CD4-positive, alpha-beta T cell (primary cell): ENCODE data around the gene IL22RA1. TPM values are rescaled to one million over a fixed set of nuclear protein-coding genes. Genes with fewer than 3 reads are reported as not detected.

Source experiments
- ATAC-seq: fragments of 200-7000 bp; cut with Tn5 transposase; one replicate; pipeline ENCODE4 v1.10.0; 2022; ENCODE audit warnings: mild to moderate bottlenecking; ENCODE audit not compliant: poor library complexity
- CTCF ChIA-PET: fragments of 350-600 bp; sonication (Branson Sonifier 250); formaldehyde crosslinking; loops from one replicate; lab custom pipeline; 2021; ENCODE audit warnings: antibody characterized with exemption, inconsistent platforms; lab: Charles Lee
- POLR2A ChIA-PET: fragments of 350-600 bp; sonication (Branson Sonifier 250); formaldehyde crosslinking; loops from one replicate; lab custom pipeline; 2021; ENCODE audit warnings: antibody characterized with exemption, inconsistent platforms; lab: Charles Lee
- DNase-seq, 14 experiments: peaks; one replicate each; pipeline ENCODE4 v3.0.0-alpha.2; 2013 to 2020; ENCODE audit warnings: mixed read lengths in 2 of 14
- H3K27ac ChIP-seq, 2 donors: one replicate each; pipeline versions ENCODE4 v1.5.1 to v1.7.0; 2013; ENCODE audit warnings: low read length in 2 of 2, low read depth in 1 of 2, mild to moderate bottlenecking in 1 of 2
- H3K27me3 ChIP-seq, 2 experiments: 1 replicate in 1 of 2; 2 replicates in 1 of 2; pipeline versions ENCODE4 v1.6.1 to v1.7.0; 2013; ENCODE audit warnings: low read length in 2 of 2, control low read depth in 1 of 2, mild to moderate bottlenecking in 1 of 2, moderate library complexity in 1 of 2; ENCODE audit not compliant: insufficient read depth in 2 of 2, control insufficient read depth in 1 of 2
- H3K36me3 ChIP-seq: one replicate; pipeline ENCODE4 v1.6.1; 2013; ENCODE audit warnings: low read length, control low read depth; ENCODE audit not compliant: insufficient read depth
- H3K4me1 ChIP-seq: one replicate; pipeline ENCODE4 v1.6.1; 2013; ENCODE audit warnings: low read length, control low read depth; ENCODE audit not compliant: insufficient read depth
- H3K4me3 ChIP-seq: one replicate; pipeline ENCODE4 v1.5.1; 2013; ENCODE audit warnings: mild to moderate bottlenecking, low read length, moderate library complexity
- H3K9me3 ChIP-seq, 2 experiments: 1 replicate in 1 of 2; 2 replicates in 1 of 2; pipeline versions ENCODE4 v1.6.1 to v1.7.0; 2013; ENCODE audit warnings: low read length in 2 of 2, mild to moderate bottlenecking in 2 of 2, control low read depth in 1 of 2, moderate library complexity in 1 of 2; ENCODE audit not compliant: control insufficient read depth in 1 of 2, insufficient read depth in 1 of 2
- H3K27ac Mint-ChIP-seq: one replicate; pipeline ENCODE4 v1.8.0; 2020; ENCODE audit warnings: mixed read lengths
- H3K27me3 Mint-ChIP-seq: one replicate; pipeline ENCODE4 v1.8.0; 2021; ENCODE audit warnings: mixed read lengths
- H3K36me3 Mint-ChIP-seq: one replicate; pipeline ENCODE4 v1.8.0; 2021; ENCODE audit warnings: low read depth, mixed read lengths
- H3K4me1 Mint-ChIP-seq: one replicate; pipeline ENCODE4 v1.8.0; 2021; ENCODE audit warnings: low read depth, mixed read lengths
- H3K4me3 Mint-ChIP-seq: one replicate; pipeline ENCODE4 v1.8.0; 2020; ENCODE audit warnings: mild to moderate bottlenecking, mixed read lengths
- H3K9me3 Mint-ChIP-seq: one replicate; pipeline ENCODE4 v1.8.0; 2020; ENCODE audit warnings: mixed read lengths
- CTCF ChIP-seq: fragments of 200-600 bp; IDR thresholded peaks from one replicate; pipeline ENCODE4 v1.8.0; 2022; ENCODE audit warnings: antibody characterized with exemption, mild to moderate bottlenecking
- intact Hi-C, 2 experiments: fragments of 100-400 bp; cut with DNase I in 1 of 2; cut with micrococcal nuclease in 1 of 2; formaldehyde crosslinking; loops; one replicate each; pipeline versions ENCODE4 v1.15.1 to v1.9.0; 2023 to 2025; cut with DNase I, micrococcal nuclease
- total RNA-seq, 174 experiments: library from RNA in 2 of 174; stranded (reverse) in 2 of 174; gene quantifications; one replicate each; pipeline ENCODE4 v1.2.3 and lab custom pipeline; 2021 to 2026

Gene IL22RA1
- total RNA-seq, 2 experiments from 2014 or later = not detected

- CTCF ChIA-PET = no interaction called here
- H3K4me3 Mint-ChIP-seq = no peak overlapping the region
- no peak for TF ChIP-seq CTCF
- Histone ChIP-seq H3K27ac (no peak overlapping the region), H3K27me3 (peaks cover 11 to 19% of the 10 kb centered on the region in 2 experiments), H3K4me1 (peaks cover 12% of the 10 kb centered on the region), H3K4me3 (no peak overlapping the region), H3K36me3 (no peaks in the 10 kb centered on the region), H3K9me3 (no peaks in the 10 kb centered on the region)
- H3K27me3 Mint-ChIP-seq = peaks cover 46% of the 10 kb centered on the region
- DNase-seq (no peak), ATAC-seq (no peak)
- H3K4me1 Mint-ChIP-seq = peaks cover 11% of the 10 kb centered on the region
- H3K36me3 Mint-ChIP-seq = no peaks in the 10 kb centered on the region
- POLR2A ChIA-PET = no interaction called here
- no peak overlapping the region for H3K27ac Mint-ChIP-seq
- H3K9me3 Mint-ChIP-seq = no peaks in the 10 kb centered on the region
- intact Hi-C loops = loop anchor here in 1 of 2 experiments (2.0 kb wide), 1 partner anchor 53 kb away; no protein-coding TSS in a partner anchor
Observed at GRCh38 chr1:24147816-24148215, 4.9 kb upstream of the IL22RA1 start.

GRCh38 chr1:24147194-24147593 is 4.3 kb upstream of the IL22RA1 start:
- Mint-ChIP-seq H3K27ac (no peak overlapping the region), H3K27me3 (peaks cover 43% of the 10 kb centered on the region), H3K36me3 (no peaks in the 10 kb centered on the region), H3K4me3 (no peak overlapping the region), H3K9me3 (no peaks in the 10 kb centered on the region), H3K4me1 (peaks cover 11% of the 10 kb centered on the region)
- intact Hi-C loops = no loop called here
- no peak overlapping the region for H3K4me3 ChIP-seq
- CTCF ChIA-PET = no interaction called here
- DNase-seq = no peak
- H3K9me3 ChIP-seq = no peaks in the 10 kb centered on the region
- H3K36me3 ChIP-seq = no peaks in the 10 kb centered on the region
- TF ChIP-seq CTCF = no peak
- H3K27ac ChIP-seq = no peak overlapping the region
- no peak for ATAC-seq
- POLR2A ChIA-PET = no interaction called here
- H3K4me1 ChIP-seq = peaks cover 12% of the 10 kb centered on the region
- H3K27me3 ChIP-seq = peaks cover 11 to 18% of the 10 kb centered on the region in 2 experiments

- Histone ChIP-seq H3K27ac (no peak overlapping the region), H3K4me1 (no peaks in the 10 kb centered on the region), H3K36me3 (no peaks in the 10 kb centered on the region), H3K9me3 (peaks cover 0 to 8% of the 10 kb centered on the region in 2 experiments), H3K4me3 (no peak overlapping the region), H3K27me3 (peaks cover 0 to 2% of the 10 kb centered on the region in 2 experiments)
- H3K36me3 Mint-ChIP-seq = no peaks in the 10 kb centered on the region
- no peaks in the 10 kb centered on the region for H3K4me1 Mint-ChIP-seq
- ChIA-PET CTCF (no interaction called here), POLR2A (no interaction called here)
- no peak for ATAC-seq
- peaks cover 20% of the 10 kb centered on the region for H3K27me3 Mint-ChIP-seq
- H3K27ac Mint-ChIP-seq = no peak overlapping the region
- no peak overlapping the region for H3K4me3 Mint-ChIP-seq
- TF ChIP-seq CTCF = no peak
- no peaks in the 10 kb centered on the region for H3K9me3 Mint-ChIP-seq
- intact Hi-C loops = no loop called here
- DNase-seq = no peak
Observed at GRCh38 chr1:24141311-24141997, 1.5 kb downstream of the IL22RA1 start.
